ENCODE data around the gene SNX22. TPM values are rescaled to one million over a fixed set of nuclear protein-coding genes. Genes with fewer than 3 reads are reported as not detected.
"Not testable (repeated sequence)": the region's sequence is repeated elsewhere in the genome, so short reads cannot be mapped to it uniquely, and the experiment has no call there.

Gene SNX22
- total RNA-seq, 1 donor from 2014 or later: 0.78 TPM

- H3K27ac Mint-ChIP-seq: no peak overlapping the region
- H3K4me1 Mint-ChIP-seq: no peaks in the 10 kb centered on the region
- DNase-seq (ENCODE audit: low spot score in 2 of 2, unreplicated experiment in 2 of 2): no peak
- H3K9me3 Mint-ChIP-seq: no peaks in the 10 kb centered on the region
- H3K36me3 Mint-ChIP-seq: peaks cover 12% of the 10 kb centered on the region
- H3K4me3 Mint-ChIP-seq: no peak overlapping the region
- TF ChIP-seq CTCF (IDR thresholded peaks at IDR 0.05; ENCODE audit: unreplicated experiment): no peak
- no peaks in the 10 kb centered on the region for H3K27me3 Mint-ChIP-seq (ENCODE audit: low read depth)
Measured at GRCh38 chr15:64110950-64111678, 40.4 kb upstream of the SNX22 start.

- DNase-seq (ENCODE audit: low spot score in 2 of 2, unreplicated experiment in 2 of 2): no peak
- no peak for TF ChIP-seq CTCF (IDR thresholded peaks at IDR 0.05; ENCODE audit: unreplicated experiment)
- Mint-ChIP-seq H3K36me3 (peaks cover 12% of the 10 kb centered on the region), H3K27ac (no peak overlapping the region), H3K27me3 (ENCODE audit: low read depth) (no peaks in the 10 kb centered on the region), H3K9me3 (no peaks in the 10 kb centered on the region), H3K4me3 (no peak overlapping the region), H3K4me1 (no peaks in the 10 kb centered on the region)
Measured at GRCh38 chr15:64111679-64112050, 39.9 kb upstream of the SNX22 start.

- DNase-seq (ENCODE audit: low spot score in 2 of 2, unreplicated experiment in 2 of 2): no peak
- H3K27me3 Mint-ChIP-seq (ENCODE audit: low read depth): no peaks in the 10 kb centered on the region
- no peaks in the 10 kb centered on the region for H3K9me3 Mint-ChIP-seq
- H3K4me3 Mint-ChIP-seq: no peak overlapping the region
- H3K36me3 Mint-ChIP-seq: peaks cover 12% of the 10 kb centered on the region
- TF ChIP-seq CTCF (IDR thresholded peaks at IDR 0.05; ENCODE audit: unreplicated experiment): no peak
- H3K27ac Mint-ChIP-seq: no peak overlapping the region
- H3K4me1 Mint-ChIP-seq: no peaks in the 10 kb centered on the region
Measured at GRCh38 chr15:64112073-64112772, 39.3 kb upstream of the SNX22 start.

- H3K36me3 Mint-ChIP-seq: peaks cover 14% of the 10 kb centered on the region
- no peak overlapping the region for H3K27ac Mint-ChIP-seq
- TF ChIP-seq CTCF (IDR thresholded peaks at IDR 0.05; ENCODE audit: unreplicated experiment): no peak
- no peaks in the 10 kb centered on the region for H3K9me3 Mint-ChIP-seq
- no peak for DNase-seq (ENCODE audit: low spot score in 2 of 2, unreplicated experiment in 2 of 2)
- H3K27me3 Mint-ChIP-seq (ENCODE audit: low read depth): no peaks in the 10 kb centered on the region
- H3K4me1 Mint-ChIP-seq: no peaks in the 10 kb centered on the region
- H3K4me3 Mint-ChIP-seq: no peak overlapping the region
Measured at GRCh38 chr15:64112904-64113303, 38.6 kb upstream of the SNX22 start.

GRCh38 chr15:64117759-64118487 is 33.6 kb upstream of the SNX22 start:
- no peak overlapping the region for H3K4me3 Mint-ChIP-seq

GRCh38 chr15:64120322-64120721 is 31.2 kb upstream of the SNX22 start:
- H3K9me3 Mint-ChIP-seq; H3K4me1 Mint-ChIP-seq; H3K27me3 Mint-ChIP-seq (ENCODE audit: low read depth); H3K27ac Mint-ChIP-seq; DNase-seq (ENCODE audit: low spot score in 2 of 2, unreplicated experiment in 2 of 2); H3K4me3 Mint-ChIP-seq: not testable (repeated sequence)
- H3K36me3 Mint-ChIP-seq: peaks cover 28% of the 10 kb centered on the region

More at GRCh38 chr15:64117759-64118487, 33.6 kb upstream of the SNX22 start:
- H3K27me3 Mint-ChIP-seq (ENCODE audit: low read depth): no peaks in the 10 kb centered on the region
- H3K27ac Mint-ChIP-seq: no peak overlapping the region
- TF ChIP-seq CTCF (IDR thresholded peaks at IDR 0.05; ENCODE audit: unreplicated experiment): no peak
- peaks cover 29% of the 10 kb centered on the region for H3K36me3 Mint-ChIP-seq
- DNase-seq (ENCODE audit: low spot score in 2 of 2, unreplicated experiment in 2 of 2): no peak
- H3K9me3 Mint-ChIP-seq: no peaks in the 10 kb centered on the region
- no peaks in the 10 kb centered on the region for H3K4me1 Mint-ChIP-seq
